Fibroblast of pulmonary artery (primary cell): ENCODE data around the gene TBKBP1.

Experiments
- DNase-seq: peaks from one replicate; pipeline ENCODE4 v3.0.0-alpha.2; 2010; ENCODE audit warnings: low read depth
- H3K4me3 ChIP-seq: replicated peaks from 2 replicates; pipeline ENCODE4 v1.5.1; 2011; ENCODE audit warnings: low read depth, mild to moderate bottlenecking, control low read depth, low read length, moderate library complexity
- TF ChIP-seq, protein P1 (sequence below): IDR thresholded peaks from 2 replicates; pipeline ENCODE4 v1.5.1; 2011; ENCODE audit warnings: mild to moderate bottlenecking, control low read depth, low read length, inconsistent platforms; ENCODE audit errors: missing control alignments

The TBKBP1 gene

DNA sequence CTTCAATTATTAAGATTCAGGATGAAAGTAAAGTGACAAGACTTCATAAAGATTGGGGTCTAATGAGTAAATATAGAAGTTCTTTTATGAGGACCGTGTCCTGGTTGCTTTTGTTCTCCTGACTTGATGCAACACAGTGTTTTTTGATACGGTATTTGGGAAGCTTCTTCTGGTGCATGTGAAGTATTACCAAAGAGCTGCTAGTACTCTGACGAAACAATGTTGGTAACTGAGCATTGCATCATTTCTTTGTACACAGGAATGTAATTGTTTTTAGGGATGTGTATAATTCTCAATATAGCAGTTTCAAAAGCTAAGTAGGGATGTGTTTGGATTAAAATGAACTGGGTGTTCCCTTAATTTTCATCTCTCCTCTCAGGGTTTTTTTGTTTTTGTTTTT is 28.3 kb upstream of the TBKBP1 start:
- no peak overlapping the region for H3K4me3 ChIP-seq
- TF ChIP-seq, protein P1, sequence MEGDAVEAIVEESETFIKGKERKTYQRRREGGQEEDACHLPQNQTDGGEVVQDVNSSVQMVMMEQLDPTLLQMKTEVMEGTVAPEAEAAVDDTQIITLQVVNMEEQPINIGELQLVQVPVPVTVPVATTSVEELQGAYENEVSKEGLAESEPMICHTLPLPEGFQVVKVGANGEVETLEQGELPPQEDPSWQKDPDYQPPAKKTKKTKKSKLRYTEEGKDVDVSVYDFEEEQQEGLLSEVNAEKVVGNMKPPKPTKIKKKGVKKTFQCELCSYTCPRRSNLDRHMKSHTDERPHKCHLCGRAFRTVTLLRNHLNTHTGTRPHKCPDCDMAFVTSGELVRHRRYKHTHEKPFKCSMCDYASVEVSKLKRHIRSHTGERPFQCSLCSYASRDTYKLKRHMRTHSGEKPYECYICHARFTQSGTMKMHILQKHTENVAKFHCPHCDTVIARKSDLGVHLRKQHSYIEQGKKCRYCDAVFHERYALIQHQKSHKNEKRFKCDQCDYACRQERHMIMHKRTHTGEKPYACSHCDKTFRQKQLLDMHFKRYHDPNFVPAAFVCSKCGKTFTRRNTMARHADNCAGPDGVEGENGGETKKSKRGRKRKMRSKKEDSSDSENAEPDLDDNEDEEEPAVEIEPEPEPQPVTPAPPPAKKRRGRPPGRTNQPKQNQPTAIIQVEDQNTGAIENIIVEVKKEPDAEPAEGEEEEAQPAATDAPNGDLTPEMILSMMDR: no peak
- peak; percentile 87 for DNase-seq

DNA sequence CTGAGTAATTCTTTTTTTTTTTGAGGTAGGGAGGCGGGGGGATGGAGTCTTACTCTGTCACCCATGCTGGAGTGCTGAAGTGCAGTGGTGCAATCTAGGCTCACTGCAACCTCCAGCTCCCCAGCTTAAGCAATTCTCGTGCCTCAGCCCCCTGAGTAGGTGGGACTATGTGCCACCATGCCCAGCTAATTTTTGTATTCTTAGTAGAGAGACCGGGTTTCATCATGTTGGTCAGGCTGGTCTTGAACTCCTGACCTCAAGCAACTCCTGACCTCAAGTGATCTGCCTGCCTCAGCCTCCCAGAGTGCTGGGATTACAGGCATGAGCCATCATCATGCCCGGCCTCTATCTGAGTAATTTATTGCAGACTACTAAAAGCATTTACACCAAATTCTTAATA is 24.9 kb upstream of the TBKBP1 start:
- no peak for DNase-seq
- TF ChIP-seq, protein P1: no peak

DNA sequence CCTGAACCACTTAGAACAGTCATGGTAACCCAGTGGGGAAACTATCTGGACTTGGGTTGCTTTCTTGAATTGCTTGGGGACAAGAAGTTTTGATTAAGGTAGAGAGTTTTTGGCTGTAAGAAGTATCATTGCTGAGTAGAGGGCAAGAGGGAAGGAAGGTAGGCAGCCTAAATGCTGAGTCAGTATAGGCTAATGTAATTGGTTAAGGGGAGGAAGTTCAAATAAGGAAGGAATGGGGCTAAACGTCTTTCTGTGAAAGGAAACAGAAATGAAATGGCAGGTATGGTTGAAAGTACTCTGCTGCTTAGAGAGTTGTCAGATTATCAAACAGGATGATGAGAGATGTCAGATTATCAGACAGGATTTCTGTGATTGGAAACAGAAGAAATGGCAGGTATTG is 23.9 kb upstream of the TBKBP1 start:
- no peak overlapping the region for H3K4me3 ChIP-seq
- TF ChIP-seq, protein P1: no peak
- no peak for DNase-seq

More for the DNA sequence above, 24.9 kb upstream of the TBKBP1 start:
- no peak overlapping the region for H3K4me3 ChIP-seq

DNA sequence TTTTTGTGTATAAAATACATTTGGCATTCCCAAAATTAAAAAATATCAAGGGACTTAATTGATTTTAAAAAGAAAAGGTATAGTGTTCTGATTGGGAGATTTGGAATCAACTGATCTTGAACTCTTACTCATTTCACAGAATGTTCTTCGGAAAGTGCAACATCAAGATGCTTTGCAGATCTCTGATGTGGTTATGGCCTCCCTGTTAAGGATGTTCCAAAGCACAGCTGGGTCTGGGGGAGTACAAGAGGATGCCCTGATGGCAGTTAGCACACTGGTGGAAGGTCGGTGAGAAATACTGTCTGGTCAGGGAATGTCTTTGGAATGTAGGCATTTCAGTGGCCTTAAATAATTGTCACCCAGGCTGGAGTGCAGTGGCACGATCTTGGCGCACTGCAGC is 19.5 kb upstream of the TBKBP1 start:
- DNase-seq: no peak
- TF ChIP-seq, protein P1: no peak
- no peak overlapping the region for H3K4me3 ChIP-seq

DNA sequence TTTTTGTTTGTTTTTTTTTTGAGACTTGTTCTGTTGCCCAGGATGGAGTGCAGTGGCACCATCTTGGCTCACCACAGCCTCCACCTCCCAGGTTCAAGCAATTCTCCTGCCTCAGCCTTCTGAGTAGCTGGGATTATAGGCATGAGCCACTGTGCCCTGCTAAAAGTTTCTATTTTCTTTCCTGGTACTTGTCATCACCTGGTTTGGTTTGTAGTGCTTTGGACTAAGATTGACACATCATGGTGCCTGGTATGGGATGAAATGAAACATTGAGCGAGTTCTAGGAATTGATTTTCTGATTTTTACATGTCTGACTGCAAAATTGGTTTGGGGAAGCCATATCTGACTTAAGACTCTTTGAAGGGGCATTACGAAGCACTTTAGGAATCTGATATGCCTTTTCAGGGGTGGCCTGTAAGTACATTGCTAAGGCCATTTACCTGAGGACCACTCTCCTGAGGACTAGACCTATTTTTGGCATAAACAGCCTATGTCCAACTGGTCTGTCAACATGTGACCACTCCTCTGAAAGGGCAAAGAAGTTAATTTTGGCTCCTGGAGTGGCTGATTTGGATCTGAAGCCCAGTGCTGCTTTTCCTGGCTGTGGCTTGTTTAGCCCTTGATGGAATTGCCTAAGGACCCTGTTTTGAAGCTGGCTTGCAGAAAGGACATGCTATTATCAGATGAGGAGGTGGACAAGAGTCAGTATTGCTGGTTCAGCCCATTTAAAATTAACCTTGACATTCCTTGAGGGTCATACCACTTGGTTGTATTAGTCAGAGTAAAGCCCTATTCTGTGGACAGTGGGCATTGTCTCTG is 18.4 kb upstream of the TBKBP1 start:
- no peak for DNase-seq
- no peak overlapping the region for H3K4me3 ChIP-seq
- TF ChIP-seq, protein P1: no peak

DNA sequence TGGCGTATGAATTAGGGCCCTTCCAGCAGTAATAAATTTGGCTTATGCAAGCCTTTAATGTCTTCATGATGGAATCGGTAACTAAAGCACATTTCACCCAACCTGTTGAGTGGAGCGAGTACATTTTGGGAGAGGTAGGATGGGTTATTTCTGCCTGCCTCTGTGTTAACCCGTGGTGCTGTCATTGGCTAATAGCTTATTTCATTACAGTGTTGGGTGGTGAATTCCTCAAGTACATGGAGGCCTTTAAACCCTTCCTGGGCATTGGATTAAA is 17.8 kb upstream of the TBKBP1 start:
- H3K4me3 ChIP-seq: no peak overlapping the region
- no peak for DNase-seq
- TF ChIP-seq, protein P1: no peak

DNA sequence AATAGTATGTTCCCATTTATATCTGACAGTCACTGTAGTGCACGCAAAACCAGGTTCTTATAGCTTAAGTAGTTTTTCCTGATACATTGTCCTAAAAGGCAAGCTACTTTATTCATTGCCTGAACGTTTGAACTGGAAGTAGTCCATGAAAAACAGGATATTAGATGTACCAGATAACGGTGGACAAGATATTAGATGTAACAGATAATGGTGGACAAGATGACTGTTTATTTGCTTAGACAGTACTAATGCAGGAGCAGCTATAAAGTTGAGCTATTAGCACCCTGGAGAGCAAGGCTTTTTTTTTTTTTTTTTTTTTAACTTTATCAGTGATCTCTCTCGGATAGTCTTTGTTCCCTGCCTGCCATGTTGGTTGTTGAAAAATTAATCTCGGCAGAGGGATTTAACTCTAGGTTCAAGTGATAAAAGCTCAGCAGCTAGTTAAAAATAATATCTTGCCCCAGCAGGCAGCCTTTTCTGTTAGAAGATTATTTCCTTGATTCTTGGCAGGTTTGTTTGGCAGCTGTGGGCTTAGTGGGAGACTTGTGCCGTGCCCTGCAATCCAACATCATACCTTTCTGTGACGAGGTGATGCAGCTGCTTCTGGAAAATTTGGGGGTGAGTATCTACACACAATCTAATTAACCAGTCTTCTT is 17.3 kb upstream of the TBKBP1 start:
- TF ChIP-seq, protein P1: no peak
- DNase-seq: no peak
- no peak overlapping the region for H3K4me3 ChIP-seq
